HG03342 (cell line): ENCODE results near the gene RIMBP3C.
"Not testable (repeated sequence)": the region's sequence is repeated elsewhere in the genome, so short reads cannot be mapped to it uniquely, and the experiment has no call there.

Source experiments
- ATAC-seq: cut with Tn5 transposase; IDR thresholded peaks from one replicate; pipeline ENCODE4 v1.9.1; 2021; ENCODE audit warnings: mild to moderate bottlenecking, moderate library complexity; ENCODE audit not compliant: unreplicated experiment

The RIMBP3C gene, protein sequence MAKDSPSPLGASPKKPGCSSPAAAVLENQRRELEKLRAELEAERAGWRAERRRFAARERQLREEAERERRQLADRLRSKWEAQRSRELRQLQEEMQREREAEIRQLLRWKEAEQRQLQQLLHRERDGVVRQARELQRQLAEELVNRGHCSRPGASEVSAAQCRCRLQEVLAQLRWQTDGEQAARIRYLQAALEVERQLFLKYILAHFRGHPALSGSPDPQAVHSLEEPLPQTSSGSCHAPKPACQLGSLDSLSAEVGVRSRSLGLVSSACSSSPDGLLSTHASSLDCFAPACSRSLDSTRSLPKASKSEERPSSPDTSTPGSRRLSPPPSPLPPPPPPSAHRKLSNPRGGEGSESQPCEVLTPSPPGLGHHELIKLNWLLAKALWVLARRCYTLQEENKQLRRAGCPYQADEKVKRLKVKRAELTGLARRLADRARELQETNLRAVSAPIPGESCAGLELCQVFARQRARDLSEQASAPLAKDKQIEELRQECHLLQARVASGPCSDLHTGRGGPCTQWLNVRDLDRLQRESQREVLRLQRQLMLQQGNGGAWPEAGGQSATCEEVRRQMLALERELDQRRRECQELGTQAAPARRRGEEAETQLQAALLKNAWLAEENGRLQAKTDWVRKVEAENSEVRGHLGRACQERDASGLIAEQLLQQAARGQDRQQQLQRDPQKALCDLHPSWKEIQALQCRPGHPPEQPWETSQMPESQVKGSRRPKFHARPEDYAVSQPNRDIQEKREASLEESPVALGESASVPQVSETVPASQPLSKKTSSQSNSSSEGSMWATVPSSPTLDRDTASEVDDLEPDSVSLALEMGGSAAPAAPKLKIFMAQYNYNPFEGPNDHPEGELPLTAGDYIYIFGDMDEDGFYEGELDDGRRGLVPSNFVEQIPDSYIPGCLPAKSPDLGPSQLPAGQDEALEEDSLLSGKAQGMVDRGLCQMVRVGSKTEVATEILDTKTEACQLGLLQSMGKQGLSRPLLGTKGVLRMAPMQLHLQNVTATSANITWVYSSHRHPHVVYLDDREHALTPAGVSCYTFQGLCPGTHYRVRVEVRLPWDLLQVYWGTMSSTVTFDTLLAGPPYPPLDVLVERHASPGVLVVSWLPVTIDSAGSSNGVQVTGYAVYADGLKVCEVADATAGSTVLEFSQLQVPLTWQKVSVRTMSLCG (N-terminal part only)

DNA sequence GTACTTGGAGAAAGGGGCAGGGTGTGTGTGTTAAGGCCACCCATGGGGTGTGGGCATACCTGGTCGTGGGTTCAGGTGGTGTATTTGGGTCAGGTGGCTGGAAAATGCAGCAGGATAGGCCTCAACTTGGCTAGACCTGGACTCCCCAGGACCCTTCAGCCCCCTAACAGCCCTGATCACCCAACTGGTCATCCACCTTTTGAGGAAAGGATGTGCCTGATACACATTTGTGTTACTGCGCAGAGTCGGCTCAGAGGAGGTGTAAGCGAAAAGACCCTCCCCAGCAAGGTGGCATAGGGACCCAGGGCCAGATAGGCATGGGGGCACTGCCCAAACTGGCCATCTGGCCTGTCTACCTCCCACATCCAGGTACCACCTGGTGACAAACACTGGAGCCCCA, at the start of gene RIMBP3C:
TSS of gene RIMBP3C (minus strand) at position 101 of the 400 bp plus-strand sequence. CDS start 485 bp downstream, outside the sequence.
- ATAC-seq, result not testable (repeated sequence)

DNA sequence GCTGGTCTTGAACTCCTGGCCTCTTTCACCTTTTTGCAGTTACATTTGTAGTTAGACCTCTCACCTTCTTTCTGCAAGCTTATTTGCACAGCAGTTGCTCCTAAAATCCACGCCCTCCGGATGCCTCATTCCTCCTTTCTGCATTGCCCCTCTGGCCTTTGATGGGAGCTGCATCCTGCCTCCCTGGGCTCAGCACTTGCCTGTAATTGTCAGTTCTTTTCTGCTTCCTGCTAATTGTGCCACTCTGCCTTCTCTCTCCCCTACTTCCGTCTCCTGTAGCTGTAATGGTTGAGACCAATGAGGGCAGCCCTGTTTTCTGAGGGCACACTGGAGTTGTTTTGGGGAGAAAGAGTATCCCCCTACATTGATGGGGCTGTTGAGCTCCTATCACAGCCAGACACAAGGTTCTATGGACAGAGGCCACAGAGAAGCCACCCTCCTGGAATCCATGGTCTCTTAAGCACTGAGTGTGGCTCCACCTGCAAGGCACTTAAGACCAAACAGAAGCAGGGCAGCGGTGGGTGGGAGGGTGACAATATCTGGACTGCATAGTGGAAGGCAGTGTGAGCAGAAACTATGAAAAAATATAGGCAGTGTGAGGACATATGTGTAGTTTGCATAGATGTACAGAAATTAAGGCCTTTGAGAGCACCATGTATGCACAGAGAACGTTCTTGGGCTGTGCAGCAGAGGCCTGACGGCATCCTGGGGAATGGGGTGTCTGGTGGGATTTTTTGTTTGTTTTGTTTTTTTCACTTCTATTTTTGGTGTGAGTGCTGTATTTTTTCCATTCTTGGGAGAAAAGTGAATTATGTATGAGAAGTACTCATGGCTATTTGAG, 48.0 kb upstream of the RIMBP3C start:
- ATAC-seq, result no peak

DNA sequence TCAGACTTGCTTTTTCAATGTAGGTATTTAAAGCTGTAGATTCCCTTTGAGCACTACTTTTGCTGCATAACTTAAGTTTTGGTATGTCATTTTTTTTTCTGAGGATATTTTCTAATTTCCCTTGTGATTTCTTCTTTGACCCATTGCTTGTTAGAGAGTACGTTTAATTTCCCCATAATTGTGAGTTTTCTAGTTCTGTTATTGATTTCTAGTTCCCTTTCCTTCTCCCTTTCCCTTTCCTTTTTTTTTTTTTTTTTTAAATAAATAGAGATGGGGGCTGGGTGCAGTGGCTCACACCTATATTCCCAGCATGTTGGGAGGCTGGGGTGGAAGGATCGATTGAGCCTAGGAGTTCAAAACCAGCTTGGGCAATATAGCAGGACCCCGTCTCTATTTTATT, 47.0 kb upstream of the RIMBP3C start:
- ATAC-seq, result no peak

DNA sequence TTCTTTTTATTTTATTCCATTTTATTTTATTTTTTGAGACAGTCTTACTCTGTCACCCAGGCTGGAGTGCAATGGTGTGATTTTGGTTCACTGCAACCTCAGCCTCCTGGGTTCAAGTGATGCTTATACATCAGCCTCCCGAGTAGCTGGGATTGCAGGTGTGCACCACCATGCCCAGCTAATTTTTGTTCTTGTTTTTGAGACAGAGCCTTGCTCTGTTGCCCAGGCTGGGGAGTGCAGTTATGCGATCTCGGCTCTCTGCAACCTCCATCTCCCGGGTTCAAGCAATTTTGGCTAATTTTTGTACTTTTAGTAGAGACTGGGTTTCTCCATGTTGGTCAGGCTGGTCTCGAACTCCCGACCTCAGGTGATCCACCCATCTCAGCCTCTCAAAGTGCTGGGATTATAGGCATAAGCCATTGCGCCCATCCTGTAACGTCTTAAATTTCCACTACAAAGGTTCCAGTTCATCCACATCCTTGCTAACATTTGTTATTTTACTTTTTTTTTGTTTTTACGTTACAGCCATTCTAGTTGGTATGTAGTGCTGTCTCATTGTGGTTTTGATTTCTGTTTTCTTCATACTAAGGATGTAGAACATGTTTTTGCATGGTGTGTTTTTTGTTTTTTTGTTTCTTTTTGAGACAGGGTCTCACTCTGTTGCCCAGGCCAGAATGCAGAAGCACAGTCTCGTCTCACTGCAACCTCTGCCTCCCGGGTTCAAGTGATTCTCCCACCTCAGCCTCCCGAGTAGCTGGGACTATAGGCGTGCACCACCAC, 45.3 kb upstream of the RIMBP3C start:
- not testable (repeated sequence) for ATAC-seq

DNA sequence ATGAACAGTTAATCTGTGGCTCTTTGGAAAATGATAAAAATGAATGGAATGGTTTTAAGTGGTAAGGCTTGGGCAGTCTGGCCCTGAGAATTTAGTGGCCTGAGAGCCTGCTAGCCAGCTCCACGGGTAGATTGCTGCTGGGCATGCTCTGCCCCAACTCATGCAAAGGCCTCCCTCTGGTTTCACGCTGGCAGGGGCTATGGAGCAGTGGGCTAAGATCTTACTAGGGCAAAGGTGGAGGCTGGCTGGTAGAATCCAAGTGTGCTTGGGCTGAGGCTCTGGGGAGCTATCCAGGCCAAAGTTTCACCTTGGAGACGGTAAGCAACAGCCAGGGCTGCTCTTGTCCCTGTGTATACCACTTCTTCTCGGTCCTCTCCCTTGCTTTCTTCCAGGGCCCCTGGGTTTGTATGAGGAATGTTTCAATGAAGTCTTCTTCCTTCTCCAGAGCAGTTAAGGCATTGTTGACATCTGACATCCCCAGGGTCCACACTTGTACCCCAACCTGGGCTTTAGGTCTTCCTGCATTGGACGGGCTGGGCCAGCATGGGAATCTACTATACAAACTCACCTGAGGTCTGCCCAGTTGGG, 43.7 kb upstream of the RIMBP3C start:
- no peak for ATAC-seq

DNA sequence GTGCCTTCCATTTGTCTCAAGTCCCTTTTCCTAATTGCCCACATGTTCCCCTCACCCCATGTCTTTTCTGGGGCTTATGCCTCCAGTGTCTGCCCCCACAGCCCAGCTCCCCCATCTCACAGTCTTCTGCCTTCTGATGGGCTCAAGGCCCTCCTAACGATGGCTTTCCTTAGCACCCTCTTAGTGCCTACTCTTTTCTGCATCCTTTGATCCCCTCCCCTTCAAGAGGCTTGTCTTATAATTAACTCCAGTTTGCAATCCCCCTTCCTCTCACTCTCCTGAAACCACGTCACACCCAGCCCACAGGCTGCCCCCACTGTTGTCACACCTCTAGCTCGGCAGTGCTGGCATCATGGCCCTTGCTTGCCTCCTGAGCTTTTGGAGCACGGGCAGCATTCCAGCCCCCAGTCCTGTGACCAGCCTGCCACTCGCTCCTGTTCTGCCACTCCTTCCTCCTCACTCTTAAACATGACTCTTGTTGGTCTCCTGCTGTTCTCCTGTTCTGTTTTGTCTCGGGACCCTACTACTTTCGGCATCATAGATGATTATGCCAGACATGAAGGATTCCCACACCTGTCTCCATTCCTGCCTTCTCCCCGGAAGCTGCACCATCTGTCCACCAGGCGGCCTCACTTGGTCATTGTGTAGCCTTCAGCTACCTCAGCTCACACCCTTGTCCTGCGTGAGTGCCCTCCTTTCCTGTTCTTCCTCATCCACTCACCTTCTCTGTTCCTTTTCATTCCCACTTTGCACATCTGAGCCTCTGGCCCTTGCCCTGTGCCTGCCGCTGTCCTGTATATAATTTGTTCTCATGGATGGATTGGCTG, 42.4 kb upstream of the RIMBP3C start:
- no peak for ATAC-seq

DNA sequence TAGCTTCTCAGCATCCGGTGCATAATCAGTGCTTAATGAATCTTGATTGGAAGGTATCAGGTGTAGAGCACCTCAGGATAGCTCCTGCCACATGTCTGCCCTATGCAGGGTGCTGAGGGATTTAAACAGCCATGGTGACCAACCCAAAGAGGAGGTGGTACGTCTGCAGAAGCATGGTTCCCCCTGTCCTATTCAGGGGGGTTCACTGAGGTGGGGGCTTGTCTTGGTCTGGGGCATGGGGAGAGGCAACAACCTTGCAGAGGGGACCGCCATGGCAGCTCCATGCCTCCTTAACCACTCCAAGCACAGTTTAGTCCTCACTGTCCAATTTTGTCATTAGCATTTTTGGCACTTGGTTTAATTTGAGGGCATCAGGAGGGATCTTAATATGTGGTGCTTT, 41.2 kb upstream of the RIMBP3C start:
- ATAC-seq, result no peak

DNA sequence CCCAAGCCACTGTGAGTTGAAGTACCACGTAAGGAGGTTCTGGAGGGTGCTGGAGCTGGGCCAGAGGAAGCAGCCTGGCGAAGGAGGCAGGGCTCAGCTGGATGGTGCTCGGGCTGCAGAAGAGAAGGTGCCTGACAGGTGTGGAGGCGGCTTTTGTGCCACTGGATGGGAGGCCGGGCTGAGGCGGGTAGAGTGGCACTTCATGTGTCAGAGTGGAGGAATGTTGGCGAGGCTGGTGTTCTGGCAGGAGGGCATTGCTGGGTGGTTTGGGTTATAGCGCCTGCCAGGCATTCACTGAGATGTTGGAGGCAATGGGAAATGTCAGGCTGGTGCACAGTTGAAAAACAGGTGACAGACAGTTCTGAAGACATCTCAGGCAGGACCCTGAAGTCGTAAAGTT, 40.4 kb upstream of the RIMBP3C start:
- no peak for ATAC-seq

DNA sequence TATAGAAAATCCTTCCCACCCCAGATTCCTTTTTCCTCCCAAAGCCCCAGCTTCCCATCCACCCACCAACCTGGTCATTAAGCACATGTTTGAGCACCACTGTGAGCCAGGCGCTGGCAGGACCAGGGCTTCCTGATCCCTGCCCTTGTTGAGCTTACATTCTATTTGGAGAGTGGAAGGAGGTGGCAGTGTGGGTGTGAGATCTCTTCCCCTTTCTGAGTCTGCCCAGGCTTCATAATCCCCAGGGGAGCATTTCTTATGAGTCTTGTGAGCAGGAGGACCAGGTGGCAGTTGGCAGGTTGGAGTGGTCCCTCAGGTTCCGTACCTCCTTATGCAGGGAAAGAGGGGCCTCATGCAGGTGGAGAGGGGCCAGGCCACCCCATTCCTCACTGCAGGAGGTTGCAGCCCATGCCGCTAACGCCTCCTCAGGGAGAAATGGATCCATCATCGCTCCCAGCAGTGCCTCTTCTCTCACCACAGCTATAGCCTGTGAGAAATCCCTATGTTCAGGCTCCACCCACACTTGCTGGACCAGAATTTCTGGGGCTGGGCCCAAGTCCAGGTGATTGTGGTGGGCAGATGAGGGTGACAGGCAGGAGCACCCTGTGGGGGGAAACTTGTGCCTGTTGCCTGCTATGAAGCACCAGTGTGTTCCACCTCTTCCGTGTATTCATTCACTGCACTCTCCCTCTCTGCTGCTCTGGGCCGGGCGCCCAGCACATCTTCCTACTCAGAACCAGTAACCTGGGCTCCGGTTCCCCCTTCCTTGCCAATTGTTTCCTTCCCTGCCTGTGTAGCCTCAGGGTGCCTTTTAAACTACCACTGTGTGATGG, 39.8 kb upstream of the RIMBP3C start:
- no peak for ATAC-seq

DNA sequence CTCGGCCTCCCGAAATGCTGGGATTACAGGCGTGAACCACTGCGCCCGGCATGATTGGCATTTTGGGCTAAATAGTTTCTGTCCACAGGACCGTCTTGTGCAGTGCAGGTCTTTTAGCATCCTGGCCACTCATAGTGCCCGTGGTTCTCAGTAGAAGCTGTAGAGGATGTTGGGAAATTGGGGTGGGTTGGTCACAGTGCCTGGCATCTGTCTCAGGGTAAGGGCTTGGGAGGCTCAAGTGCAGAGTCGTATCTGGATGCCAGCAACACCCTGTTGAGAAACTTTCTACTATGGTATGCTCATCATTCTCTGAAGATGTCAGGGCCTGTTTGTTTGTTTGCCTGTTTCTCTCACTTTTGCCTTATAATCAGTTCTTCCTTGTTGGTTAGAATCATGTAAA, 38.1 kb upstream of the RIMBP3C start:
- no peak for ATAC-seq

DNA sequence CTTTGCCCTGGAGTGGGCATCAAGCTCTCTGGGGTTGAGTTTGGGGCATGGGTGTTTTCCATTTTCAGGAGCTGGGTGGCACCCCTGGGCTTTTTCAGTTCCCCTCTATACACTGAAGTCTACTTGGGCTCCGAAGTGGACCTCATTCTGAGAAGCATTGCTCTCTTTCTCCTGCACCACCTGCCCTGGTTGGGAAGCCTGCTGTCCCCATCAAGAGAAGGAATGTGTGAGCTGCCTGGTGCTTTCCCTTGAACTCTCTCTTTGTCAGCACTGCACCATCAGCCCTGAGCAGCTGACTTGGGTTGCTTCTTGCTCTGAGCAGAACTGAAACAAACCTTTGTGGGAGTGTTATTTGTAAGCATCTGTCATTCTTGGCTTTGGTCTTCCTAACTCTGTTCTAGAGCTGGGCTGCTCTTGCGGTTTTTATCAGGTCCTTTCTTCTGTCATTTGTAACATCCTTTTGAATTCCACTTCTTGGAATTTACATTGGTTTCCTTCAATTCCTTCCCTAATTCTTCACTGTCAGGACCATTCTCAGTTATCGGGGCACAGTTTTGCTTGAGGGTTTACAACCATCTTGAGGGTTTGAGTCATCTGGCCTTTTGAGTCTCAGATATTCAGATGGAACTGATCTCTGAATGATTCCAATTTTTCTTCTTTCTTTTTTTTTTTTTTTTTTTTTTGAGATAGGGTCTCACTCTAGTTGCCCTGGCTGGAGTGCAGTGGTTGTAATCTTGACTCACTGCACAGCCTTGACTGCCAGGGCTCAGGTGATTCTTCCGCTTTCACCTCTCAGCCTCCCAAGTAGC, 36.7 kb upstream of the RIMBP3C start:
- ATAC-seq, result peak; percentile 82

DNA sequence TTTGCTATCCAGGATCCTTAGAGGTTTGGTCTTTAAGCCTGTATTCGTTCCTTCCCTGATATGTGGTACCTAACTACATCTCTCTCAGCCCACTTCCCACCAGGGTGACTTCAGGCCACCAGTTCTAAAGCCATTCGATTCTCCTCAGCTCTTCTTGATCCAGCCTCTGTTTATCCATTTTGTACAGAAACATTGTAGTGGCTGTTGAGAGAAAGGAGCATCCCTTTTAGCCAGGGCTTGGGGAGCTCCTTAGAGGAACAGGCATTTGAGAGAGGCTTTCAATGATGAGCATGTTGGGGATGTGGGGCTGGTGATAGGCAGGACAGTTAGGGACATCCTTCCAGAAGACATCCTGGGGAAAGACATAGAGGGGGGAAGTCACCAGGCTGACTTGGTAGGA, 34.1 kb upstream of the RIMBP3C start:
- no peak for ATAC-seq

DNA sequence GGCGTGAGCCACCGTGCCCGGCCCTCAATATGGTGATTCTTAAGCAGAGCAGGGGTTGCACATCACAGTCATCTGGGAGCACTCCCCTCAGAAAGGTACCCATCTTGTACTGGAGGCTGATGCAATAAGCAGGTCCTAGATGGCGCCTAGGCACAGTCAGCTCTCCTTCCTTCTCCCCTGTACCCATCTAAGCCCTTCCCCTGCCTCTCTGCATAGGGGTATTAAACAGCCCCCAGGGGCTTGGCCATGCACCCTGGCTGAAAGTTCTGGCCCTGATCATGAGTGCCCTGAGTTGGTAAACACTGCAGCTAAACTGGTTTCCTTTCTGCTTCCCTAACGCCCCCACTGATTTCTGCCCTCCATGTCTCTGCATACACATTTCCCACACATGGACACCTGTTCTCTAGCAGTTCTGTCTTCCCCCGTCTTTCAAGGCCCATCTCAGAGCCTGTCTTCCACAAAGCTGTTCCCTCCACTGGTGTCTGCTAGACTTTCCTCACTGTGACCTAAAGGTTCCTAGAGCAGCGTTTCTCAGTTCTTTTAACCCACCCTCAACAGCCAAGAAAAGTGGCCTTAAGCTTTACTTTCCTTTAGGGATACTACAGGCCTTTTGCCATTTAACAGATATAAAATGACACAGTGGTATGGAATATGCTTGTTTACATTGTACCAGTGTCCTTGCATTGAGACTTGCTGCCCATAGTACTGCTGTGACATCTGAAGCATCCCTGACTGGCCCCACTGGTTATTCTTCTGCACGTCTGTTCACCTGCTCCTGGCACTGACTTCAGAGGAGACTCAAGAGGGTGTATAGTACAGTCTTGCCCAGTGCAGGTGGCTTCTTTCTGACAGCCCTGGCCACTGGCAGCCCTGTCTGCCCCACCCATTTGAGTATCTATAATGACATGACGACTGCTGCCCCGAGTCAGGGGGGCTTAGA, 31.8 kb upstream of the RIMBP3C start:
- no peak for ATAC-seq

DNA sequence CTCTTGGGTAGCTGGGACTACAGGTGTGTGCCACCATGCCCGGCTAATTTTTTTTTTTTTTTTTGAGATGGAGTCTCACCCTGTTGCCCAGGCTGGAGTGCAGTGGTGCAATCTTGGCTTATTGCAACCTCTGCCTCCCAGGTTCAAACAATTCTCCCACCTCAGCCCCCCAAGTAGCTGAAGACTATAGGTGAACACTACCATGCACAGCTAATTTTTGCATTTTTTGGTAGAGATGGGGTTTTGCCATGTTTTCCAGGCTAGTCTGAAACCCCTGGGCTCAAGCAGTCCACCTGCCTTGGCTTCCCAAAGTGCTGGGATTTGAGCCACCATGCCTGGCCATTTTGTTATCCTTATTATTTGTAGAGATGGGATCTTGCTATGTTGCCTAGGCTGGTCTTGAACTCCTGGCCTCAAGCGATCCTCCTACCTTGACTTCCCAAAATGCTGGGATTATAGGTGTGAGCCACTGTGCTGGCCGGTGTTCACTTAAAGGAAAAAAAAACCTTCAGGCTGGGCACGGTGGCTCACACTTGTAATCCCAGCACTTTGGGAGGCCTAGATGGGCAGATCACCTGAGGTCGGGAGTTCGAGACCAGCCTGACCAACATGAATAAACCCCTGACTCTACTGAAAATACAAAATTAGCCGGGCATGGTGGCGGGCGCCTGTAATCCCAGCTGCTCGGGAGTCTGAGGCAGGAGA, 29.9 kb upstream of the RIMBP3C start:
- ATAC-seq, result not testable (repeated sequence)

DNA sequence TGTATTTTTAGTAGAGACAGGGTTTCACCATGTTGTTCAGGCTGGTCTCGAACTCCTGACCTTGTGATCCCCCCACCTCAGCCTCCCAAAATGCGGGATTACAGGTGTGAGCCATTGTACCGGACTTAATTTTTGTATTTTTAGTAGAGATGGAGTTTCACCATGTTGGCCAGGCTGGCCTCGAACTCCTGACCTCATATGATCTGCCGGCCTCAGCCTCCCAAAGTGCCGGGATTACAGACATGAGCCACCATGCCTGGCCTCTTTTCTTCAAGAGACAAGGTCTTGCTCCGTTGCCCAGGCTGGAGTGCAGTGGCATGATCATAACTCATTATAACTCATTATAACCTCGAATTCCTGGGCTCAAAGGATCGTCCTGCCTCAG, 29.4 kb upstream of the RIMBP3C start:
- ATAC-seq, result not testable (repeated sequence)
